Prostate gland (tissue), 2 donors: ENCODE data around the gene TRMT1. TPM values are rescaled to one million over a fixed set of nuclear protein-coding genes. Genes with fewer than 3 reads are reported as not detected.

ENCODE experiments used
- DNase-seq: peaks from one replicate; pipeline ENCODE4 v3.0.0-alpha.2; 2019; ENCODE audit warnings: low spot score
- H3K27ac ChIP-seq, 2 donors: fragments of 200-600 bp; sonication (generic); 2 replicates each; pipeline ENCODE4 v1.5.1; 2017 to 2019
- H3K27me3 ChIP-seq: fragments of 200-600 bp; sonication (generic); replicated peaks from 2 replicates; pipeline ENCODE4 v1.5.1; 2019; ENCODE audit not compliant: insufficient read depth
- H3K36me3 ChIP-seq, 2 donors: fragments of 200-600 bp; sonication (generic); 1 replicate in 1 of 2; 2 replicates in 1 of 2; pipeline versions ENCODE4 v1.5.1 to v1.8.1; 2017 to 2019
- H3K4me1 ChIP-seq: fragments of 200-600 bp; sonication (generic); replicated peaks from 2 replicates; pipeline ENCODE4 v1.5.1; 2019
- H3K4me3 ChIP-seq, 2 donors: fragments of 200-600 bp; sonication (generic); 2 replicates each; pipeline ENCODE4 v1.5.1; 2017 to 2019
- H3K9me3 ChIP-seq: fragments of 200-600 bp; sonication (generic); 2 replicates; pipeline ENCODE4 v1.5.1; 2017
- CTCF ChIP-seq, 4 experiments: fragments of 200-600 bp in 2 of 4; fragments of 450-650 bp in 2 of 4; sonication (generic) in 2 of 4; IDR thresholded peaks; 1 replicate in 3 of 4; 2 replicates in 1 of 4; pipeline ENCODE4 v1.5.1; 2016 to 2019; ENCODE audit warnings: antibody characterized with exemption in 4 of 4, mild to moderate bottlenecking in 2 of 4, moderate library complexity in 2 of 4
- POLR2A ChIP-seq: fragments of 450-650 bp; IDR thresholded peaks from one replicate; pipeline ENCODE4 v1.6.1; 2016; ENCODE audit warnings: antibody characterized with exemption, mild to moderate bottlenecking
- POLR2AphosphoS5 ChIP-seq: sonication (generic); formaldehyde crosslinking; IDR thresholded peaks from one replicate; pipeline ENCODE4 v1.6.1; 2017; ENCODE audit warnings: antibody characterized with exemption
- WGBS: methylation state at CpG from one replicate; pipeline ENCODE4 v1.1.5; 2018; 5-methylcytosine and 5-hydroxymethylcytosine counted together
- intact Hi-C: fragments of 100-400 bp; cut with DNase I; formaldehyde crosslinking; loops from one replicate; pipeline ENCODE4 v1.14.2; 2022
- total RNA-seq, 2 donors: library from RNA; depleted of rRNA; stranded (reverse); fragments of >200 nt; gene quantifications; one replicate each; pipeline ENCODE4 v1.1.0, GENCODE V29; 2016

Gene TRMT1
- total RNA-seq, 2 donors from 2014 or later: 23.3 to 55.4 TPM

DNA sequence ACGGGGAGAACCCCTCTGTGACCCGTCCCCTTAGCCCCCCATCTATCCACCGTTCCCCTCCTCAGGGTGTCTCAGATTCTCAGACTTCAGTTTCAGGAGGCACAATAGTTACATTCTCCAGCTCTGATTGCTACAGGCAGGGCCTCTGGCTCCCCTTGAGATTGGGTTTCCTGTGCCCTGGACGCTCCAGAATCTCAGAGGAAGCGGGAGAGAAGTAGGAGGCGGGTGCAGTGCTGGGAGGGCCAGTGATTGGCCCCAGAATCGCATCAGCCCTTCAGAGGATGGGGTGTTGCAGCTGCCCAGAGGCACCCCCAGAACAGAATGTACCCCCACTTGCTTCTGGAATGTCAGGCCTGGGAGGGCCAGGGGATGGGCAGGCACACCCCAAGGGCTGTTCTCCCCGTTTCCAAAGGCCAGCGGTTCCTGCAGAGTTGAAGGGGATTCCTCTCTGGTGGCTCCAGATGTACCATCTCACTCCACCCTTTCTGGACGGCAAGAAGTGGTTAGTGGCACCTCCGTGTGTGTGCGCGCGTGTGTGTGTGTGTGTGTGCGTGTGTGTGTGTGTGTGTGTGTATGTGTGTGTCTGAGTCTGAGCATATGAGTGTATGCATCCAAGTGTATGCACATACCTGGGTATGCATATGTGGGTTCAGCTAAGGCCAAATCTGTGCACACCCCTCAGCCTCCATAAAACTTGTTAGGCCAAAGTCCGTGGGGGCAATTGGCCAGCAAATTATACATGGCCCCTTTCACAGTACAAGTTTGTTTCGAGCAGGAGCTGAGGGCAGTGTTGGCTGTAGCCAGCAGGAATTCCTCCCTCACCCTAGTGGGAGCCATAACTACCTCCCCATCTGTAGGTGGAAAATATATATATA is 49.4 kb downstream of the TRMT1 start:
- Histone ChIP-seq H3K9me3 (no peaks in the 10 kb centered on the region), H3K27me3 (no peaks in the 10 kb centered on the region), H3K4me1 (peaks cover 36% of the 10 kb centered on the region), H3K36me3 (no peaks in the 10 kb centered on the region), H3K4me3 (no peak overlapping the region), H3K27ac (peak overlapping the region; percentile 31 to 95)
- WGBS: 53% methylated on average over 17 of the region's 17 CpGs
- DNase-seq: no peak
- no peak for TF ChIP-seq POLR2A
- TF ChIP-seq POLR2AphosphoS5: no peak
- TF ChIP-seq CTCF (IDR thresholded peaks at IDR 0.05): no peak
- intact Hi-C loops: no loop called here

DNA sequence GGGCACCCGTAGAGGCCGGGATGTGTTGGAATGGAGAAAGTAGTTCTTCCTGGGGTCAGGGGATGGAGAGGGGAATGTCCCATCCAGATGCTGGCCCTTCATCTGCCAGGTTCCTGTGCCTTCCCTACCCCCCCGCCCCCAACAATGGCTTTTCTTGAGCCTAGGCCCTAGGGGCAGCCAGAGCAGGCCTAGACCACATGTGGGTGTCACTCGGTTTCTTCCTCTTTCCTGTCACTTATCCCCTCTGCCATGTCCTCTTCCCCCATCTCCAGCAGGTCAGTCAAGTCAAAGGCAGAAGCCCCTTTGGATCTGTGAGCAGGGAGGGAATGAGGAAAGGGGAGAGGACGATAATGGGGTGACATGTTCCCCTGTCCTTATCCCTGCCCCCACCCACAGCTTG is 50.3 kb downstream of the TRMT1 start:
- H3K9me3 ChIP-seq: no peaks in the 10 kb centered on the region
- H3K27me3 ChIP-seq: no peaks in the 10 kb centered on the region
- no peaks in the 10 kb centered on the region for H3K36me3 ChIP-seq
- 64% methylated on average over 5 of the region's 5 CpGs for WGBS
- H3K4me1 ChIP-seq: peaks cover 43% of the 10 kb centered on the region
- H3K4me3 ChIP-seq: no peak overlapping the region
- DNase-seq: no peak
- intact Hi-C loops: no loop called here
- H3K27ac ChIP-seq: peak overlapping the region; percentile 42 to 95
- TF ChIP-seq POLR2A: no peak

DNA sequence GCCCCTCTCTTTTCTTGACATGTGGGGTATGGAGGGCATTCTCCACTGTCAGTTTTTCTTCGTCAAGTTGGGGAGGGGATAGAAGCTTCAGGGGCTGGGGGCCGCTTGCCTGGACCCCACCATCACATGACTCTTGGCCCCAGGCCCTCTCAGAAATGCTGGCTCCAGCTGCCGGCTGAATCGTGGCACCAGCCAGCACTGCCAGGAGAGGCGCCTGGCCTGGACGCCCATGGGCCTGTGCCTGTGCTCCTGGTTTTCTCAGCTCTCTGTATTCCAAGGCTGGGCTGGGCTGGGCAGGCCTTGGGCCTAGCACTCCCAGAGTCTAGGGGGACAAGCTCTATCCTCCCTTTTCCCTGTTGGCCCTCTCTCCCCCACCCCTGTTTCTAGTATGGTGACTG is 52.4 kb downstream of the TRMT1 start:
- 32% methylated on average over 6 of the region's 6 CpGs for WGBS
- TF ChIP-seq POLR2AphosphoS5 (no peak), CTCF (IDR thresholded peaks at IDR 0.05) (no peak), POLR2A (no peak)
- H3K27me3 ChIP-seq: no peaks in the 10 kb centered on the region
- DNase-seq: no peak
- peak overlapping the region; percentile 61 to 95 for H3K27ac ChIP-seq
- intact Hi-C loops: no loop called here
- H3K4me3 ChIP-seq: no peak overlapping the region
- H3K4me1 ChIP-seq: peaks cover 58% of the 10 kb centered on the region
- H3K9me3 ChIP-seq: no peaks in the 10 kb centered on the region
- H3K36me3 ChIP-seq: no peaks in the 10 kb centered on the region

- H3K4me1 ChIP-seq: peaks cover 58% of the 10 kb centered on the region
- WGBS: 51% methylated on average over 5 of the region's 5 CpGs
These were observed 53.0 kb downstream of the TRMT1 start for GRCh38 chr19:13063461-13064091.

More at GRCh38 chr19:13063461-13064091, 53.0 kb downstream of the TRMT1 start:
- Histone ChIP-seq H3K27me3 (no peaks in the 10 kb centered on the region), H3K27ac (peak overlapping the region; percentile 61 to 95), H3K9me3 (no peaks in the 10 kb centered on the region), H3K4me3 (no peak overlapping the region), H3K36me3 (no peaks in the 10 kb centered on the region)
- intact Hi-C loops: no loop called here
- TF ChIP-seq POLR2A (no peak), CTCF (IDR thresholded peaks at IDR 0.05) (no peak), POLR2AphosphoS5 (no peak)
- no peak for DNase-seq
